GM19043 (cell line): ENCODE results near the gene CPNE4.
"Not testable (repeated sequence)": the region's sequence is repeated elsewhere in the genome, so short reads cannot be mapped to it uniquely, and the experiment has no call there.

Experiments used
- ATAC-seq: cut with Tn5 transposase; IDR thresholded peaks from one replicate; pipeline ENCODE4 v1.9.1; 2021; ENCODE audit warnings: low read depth; ENCODE audit not compliant: unreplicated experiment

Gene CPNE4

GRCh38 chr3:131963442-131963841, 71.4 kb downstream of the CPNE4 start:
- ATAC-seq, result not testable (repeated sequence)

GRCh38 chr3:131962982-131963381, 71.8 kb downstream of the CPNE4 start:
- no peak for ATAC-seq

GRCh38 chr3:131960324-131960723, 74.5 kb downstream of the CPNE4 start:
- ATAC-seq, result no peak

DNA sequence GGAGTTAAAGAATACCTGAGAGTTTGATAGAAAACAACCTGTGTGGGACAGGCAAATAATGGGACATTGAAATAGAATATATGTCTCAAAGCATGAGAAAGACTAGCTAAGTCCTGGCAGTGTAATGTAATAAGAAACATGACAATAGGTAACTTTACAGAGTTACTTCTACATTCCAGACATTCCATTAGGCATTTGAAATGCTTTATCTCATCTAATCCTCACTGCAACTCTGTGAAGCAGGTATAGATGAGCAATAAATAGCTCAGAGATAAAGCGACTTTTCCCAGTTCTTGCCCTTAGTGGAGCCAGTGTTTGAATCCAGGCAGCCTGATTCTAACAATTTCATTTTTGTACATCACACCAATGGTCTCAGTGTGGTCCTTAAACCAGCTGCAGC, 76.8 kb downstream of the CPNE4 start:
- ATAC-seq, result no peak

GRCh38 chr3:131957511-131957910, 77.3 kb downstream of the CPNE4 start:
- ATAC-seq, result no peak

- no peak for ATAC-seq
These were observed 86.0 kb downstream of the CPNE4 start for GRCh38 chr3:131948806-131949205.

DNA sequence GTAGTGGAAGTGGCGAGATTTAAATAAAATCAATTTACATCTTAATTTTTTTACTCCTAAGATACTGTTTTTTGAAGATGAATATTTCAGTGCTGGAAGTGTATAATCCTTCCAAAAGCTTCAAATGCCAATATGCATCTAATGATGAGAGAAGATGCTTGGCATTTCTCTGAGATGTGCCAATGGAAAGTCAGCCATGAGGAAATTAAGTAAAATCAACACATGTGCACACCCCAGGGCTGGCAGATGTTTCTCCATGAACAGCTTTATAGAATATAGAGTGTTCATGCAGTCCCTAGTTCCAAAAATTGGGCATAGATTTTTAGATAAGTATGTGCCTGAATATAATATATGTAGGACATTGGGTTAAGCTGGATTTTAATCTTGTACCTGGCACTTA, 90.1 kb downstream of the CPNE4 start:
- ATAC-seq, result no peak

- no peak for ATAC-seq
These were observed 101.1 kb downstream of the CPNE4 start for GRCh38 chr3:131933665-131934064.

DNA sequence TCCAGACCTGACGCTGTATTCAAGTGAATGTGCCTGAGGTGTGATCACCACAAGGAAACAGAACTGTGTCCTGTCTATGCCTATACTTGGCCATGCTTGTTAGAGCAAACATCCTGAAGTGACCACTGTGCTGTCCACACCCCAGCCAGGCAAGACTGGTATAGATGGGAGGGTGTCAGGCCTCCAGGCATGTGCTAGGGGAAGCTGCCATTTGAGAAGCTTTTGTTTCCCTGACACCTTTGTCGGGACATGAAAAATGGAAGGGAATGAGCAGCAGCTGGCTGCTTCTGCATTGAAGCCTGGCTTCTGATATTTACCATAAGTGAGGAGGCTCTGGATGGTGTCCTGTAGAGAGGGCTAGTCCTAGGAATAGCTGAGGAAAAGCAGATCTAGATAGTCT, 106.2 kb downstream of the CPNE4 start:
- ATAC-seq, result no peak

DNA sequence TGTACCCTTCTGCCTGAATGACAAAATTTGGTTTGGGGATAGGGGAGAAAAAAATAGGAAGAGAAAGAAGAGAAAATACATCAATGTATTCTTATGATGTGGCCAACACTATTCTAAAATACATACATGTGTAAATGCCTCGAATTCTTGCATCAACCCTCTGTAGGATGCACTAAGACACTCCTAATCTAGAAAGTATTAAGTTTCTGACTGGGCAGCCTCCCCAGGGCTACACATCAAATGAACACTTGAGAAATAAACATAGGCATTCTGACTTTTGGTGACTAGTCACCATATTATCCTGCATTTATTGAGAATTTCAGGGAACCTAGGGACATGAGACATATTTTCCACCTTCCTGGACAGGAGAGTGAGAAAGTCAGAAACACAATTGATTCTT, 109.2 kb downstream of the CPNE4 start:
- no peak for ATAC-seq

DNA sequence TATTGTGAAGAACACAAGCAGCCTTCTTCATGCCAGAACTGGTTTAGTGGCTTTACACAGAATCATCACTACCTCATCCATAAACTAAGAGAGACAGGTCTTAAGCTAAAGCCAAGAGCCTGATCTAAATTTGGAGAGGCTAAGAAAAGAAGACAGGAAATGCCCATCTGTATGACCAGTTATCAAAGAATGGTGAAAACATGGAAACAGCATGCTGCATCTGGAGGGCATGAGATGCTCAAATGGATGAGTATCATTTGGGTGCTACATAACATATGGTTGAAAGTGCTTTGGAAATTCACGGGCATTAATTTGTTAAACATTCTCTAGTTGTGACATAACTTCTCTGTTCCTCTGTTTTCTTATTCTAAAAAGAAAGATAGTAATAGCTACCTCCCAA, 112.5 kb downstream of the CPNE4 start:
- no peak for ATAC-seq

- ATAC-seq, result no peak
These were observed 117.8 kb downstream of the CPNE4 start for GRCh38 chr3:131917006-131917405.

GRCh38 chr3:131914090-131914691, 120.6 kb downstream of the CPNE4 start:
- ATAC-seq, result no peak

- ATAC-seq, result no peak
These were observed 122.6 kb downstream of the CPNE4 start for GRCh38 chr3:131912255-131912654.

DNA sequence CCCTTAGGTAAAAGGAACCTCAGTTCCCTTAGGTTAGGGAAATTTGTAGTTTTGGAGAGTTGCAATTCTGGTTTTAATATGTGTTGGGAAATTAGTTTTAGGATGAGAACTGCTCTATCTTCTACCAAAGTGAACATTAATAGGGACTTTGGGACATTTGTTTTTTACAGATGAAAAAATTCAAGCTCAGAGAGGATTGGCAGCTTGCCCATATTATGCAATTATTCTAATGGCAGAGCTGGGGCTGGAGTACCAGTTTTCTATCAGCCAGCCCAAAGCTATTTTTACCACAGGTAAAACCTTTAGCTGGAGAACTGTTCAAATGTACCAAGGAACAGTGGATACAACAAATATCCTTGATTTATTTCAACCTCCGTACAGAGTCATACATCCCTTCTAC, 127.0 kb downstream of the CPNE4 start:
- no peak for ATAC-seq

GRCh38 chr3:131903988-131904415, 130.8 kb downstream of the CPNE4 start:
- no peak for ATAC-seq

DNA sequence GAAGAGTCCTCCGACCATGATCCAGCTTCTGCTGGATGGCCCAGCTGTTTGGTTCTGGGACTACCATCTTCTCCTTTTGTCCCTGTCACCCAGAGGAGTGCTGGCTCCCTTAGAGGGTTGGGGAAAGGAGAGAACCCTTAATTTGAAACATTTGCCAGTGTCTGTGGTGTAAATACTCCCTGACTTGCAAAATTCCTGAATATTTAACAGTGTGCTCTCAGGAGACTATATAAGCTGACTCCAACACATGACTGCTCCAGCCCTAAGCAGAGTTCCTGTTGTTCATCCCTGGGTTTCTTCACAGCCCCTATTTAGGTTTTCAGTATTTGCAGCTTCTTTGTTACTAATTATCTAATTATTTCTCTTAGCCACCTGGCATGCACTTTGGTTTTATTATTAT, 133.1 kb downstream of the CPNE4 start:
- no peak for ATAC-seq

DNA sequence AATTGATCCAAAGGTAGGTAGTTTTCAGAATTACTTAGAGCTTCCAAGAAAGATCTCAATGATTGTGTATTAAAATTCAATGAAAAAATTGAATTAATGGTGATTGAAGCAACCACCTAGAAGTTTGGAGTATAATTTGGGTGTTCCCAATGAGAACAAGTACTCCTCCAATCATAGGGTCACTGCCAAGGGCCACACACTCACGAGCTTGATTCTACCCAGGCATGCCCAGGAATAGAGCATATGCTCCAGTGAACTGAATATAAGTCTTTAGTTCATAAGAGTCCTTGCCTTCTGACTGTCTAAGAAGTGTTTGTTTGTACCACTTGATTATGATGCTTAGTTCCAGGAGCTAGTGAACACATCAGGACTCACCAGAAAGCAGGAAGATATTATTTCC, 133.9 kb downstream of the CPNE4 start:
- no peak for ATAC-seq

DNA sequence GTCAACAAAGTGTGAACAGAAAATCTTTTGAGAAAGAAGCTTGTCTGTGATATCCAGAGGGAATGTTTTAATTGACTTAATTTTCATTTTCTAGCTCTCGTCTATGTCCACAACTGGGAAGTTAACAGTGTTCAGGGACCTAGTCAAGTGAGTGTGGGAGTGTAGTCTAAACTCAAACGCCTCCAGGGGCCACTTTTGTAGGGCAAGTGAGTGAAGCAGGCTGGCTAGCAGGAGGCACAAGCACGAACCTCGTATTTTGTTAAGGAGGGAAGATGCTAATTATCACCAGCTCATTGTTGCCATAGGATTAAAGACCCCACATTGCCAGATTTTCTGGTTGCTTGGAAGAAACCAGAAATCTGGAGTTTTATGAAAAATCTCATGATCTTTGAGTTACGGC, 135.8 kb downstream of the CPNE4 start:
- no peak for ATAC-seq

- ATAC-seq, result no peak
These were observed 136.5 kb downstream of the CPNE4 start for GRCh38 chr3:131898346-131898745.

GRCh38 chr3:131896285-131896684, 138.5 kb downstream of the CPNE4 start:
- no peak for ATAC-seq

DNA sequence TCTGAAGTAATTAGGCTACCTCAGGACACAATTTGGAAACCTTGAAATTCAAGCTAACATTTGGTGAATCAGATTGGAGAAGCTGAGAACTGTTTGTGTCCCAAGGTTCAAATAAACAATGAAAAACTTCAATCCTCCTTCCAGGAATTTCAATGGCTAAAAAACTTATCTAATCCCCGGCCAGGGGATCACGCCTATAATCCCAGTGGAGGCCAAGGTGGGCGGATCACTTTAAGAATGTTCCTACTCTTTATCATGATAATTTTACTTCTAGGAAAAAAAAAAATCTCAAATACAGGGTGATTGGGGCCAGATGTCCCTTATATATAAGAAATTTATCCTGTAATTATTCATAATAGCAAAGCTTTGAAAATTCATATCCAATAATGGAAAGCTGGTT, 139.0 kb downstream of the CPNE4 start:
- no peak for ATAC-seq

DNA sequence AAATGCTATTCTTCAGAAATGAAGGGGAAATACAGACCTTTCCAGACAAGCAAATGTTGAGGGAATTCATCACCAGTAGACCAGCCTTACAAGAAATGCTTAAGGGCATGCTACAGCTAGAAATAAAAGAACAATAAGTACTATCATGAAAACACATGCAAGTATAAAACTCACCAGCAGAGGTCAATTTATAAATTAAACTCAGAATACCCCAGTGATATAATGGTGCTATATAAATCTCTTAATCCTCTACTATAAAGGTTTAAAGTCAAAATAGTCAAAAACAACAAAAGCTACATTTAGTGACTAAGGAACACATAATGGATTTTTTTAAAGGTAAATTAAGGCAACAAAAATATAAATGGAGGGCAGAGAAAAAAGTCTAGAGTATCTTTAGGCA, 142.5 kb downstream of the CPNE4 start:
- ATAC-seq, result no peak
